ENCODE measurements around the gene RAB5A.
"Not testable (repeated sequence)": the region's sequence is repeated elsewhere in the genome, so short reads cannot be mapped to it uniquely, and the experiment has no call there.

The RAB5A gene

GRCh38 chr3:19946832-19947548 lies at the start of gene RAB5A:
TSS of gene RAB5A (plus strand) at chr3:19947097. CDS start at chr3:19950899, 3,802 bp downstream.
- DNase-seq (ENCODE audit: low spot score), result peak; percentile 97

DNA sequence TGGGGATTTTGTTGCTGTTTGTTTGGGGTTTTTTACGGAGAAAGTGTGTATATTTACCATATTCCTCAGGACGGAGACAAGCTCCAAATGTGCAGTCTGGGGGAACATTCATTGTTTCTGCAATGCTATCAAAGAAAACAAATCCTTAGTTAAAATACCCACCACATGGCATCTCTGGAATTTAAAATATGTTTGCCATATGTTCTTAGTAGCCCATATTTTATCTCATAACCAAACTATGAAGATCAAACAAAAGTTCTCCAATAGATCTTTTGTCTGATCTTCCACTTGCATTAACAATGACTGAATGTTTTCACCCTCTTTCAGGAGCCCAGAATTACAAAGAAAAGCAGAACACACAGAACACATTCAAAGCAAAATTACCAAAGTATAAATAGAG lies 48.2 kb upstream of the RAB5A start:
- peak; percentile 60 for DNase-seq (ENCODE audit: low spot score)

DNA sequence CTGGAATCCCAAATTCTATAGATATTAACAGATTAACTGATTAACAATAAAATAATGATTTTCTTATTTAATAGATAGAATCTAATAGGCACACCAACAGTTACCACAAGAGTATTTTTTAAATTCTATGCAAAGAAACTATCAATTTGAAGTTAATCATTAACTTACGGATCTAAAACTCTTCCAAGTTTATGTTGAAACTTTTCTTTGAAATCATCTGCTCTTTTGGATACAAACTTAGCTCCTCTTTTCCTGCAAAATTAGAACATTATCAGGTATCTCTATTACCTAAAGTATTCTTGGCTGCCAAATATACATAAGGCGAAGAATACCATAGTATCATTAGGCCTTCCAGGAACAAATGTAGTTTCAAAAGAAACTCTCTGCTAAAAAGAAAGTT lies 47.6 kb upstream of the RAB5A start:
- DNase-seq (ENCODE audit: low spot score), result no peak

DNA sequence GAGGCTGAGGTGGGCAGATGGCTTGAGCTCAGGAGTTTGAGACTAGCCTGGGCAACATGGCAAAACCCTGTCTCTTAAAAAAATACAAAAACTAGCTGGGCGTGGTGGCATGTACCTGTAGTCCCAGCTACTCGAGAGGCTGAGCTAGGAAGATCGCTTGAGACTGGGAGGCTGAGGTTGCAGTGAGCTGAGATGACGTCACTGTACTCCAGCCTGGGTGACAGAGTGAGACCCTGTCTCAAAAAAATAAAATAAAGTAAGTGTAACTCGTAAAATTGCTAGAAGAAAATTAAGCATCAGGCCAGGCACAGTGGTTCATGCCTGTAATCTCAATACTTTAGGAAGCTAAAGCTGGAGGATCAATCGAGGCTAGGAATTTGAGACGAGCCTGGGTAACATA lies 47.1 kb upstream of the RAB5A start:
- not testable (repeated sequence) for DNase-seq (ENCODE audit: low spot score)

- no peak for DNase-seq (ENCODE audit: low spot score)
These were observed 45.6 kb upstream of the RAB5A start for GRCh38 chr3:19901337-19901736.

- no peak for DNase-seq (ENCODE audit: low spot score)
These were observed 45.0 kb upstream of the RAB5A start for GRCh38 chr3:19901918-19902317.

DNA sequence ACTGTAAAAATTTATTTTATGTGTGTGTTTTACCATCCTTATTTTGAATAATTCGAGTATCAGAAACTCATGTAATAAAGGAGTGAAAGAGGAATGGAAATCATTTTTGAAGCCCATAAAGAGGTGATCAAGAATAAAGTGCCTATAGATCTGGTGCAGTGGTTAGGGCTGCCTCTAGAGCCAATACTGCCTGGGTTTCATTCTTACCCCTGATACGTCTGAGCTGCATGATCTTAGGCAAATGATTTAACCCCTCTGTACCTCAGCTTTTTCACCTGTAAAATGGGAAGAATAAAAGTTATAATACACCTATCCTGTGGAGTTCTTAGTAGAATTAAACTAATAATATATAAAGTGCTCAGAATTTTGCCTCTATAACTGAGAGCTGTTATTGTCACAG lies 43.2 kb upstream of the RAB5A start:
- DNase-seq (ENCODE audit: low spot score), result no peak

GRCh38 chr3:19907523-19907922 lies 39.4 kb upstream of the RAB5A start:
- DNase-seq (ENCODE audit: low spot score), result no peak

- DNase-seq (ENCODE audit: low spot score), result no peak
These were observed 35.4 kb upstream of the RAB5A start for GRCh38 chr3:19911452-19911851.

DNA sequence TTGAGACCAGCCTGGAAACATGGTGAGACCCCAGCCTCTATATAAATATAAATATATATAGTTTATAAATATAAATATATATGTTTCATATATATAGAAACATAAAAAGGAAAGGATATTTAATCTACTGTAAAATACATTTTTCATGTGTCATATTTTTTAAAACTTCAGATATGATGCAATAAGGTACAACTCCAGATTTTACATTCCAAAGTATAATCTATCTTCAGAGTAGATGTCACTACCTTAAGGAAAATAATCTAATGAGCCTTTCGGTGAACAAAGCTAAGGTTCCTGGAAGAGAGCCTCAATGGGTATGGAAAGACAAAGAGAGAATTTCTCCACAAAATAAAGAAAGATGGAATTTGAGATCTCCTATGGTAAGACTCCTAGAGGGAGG lies 29.7 kb upstream of the RAB5A start:
- no peak for DNase-seq (ENCODE audit: low spot score)

GRCh38 chr3:19920401-19921080 lies 26.4 kb upstream of the RAB5A start:
- no peak for DNase-seq (ENCODE audit: low spot score)

GRCh38 chr3:19931180-19931692 lies 15.7 kb upstream of the RAB5A start:
- DNase-seq (ENCODE audit: low spot score), result no peak

DNA sequence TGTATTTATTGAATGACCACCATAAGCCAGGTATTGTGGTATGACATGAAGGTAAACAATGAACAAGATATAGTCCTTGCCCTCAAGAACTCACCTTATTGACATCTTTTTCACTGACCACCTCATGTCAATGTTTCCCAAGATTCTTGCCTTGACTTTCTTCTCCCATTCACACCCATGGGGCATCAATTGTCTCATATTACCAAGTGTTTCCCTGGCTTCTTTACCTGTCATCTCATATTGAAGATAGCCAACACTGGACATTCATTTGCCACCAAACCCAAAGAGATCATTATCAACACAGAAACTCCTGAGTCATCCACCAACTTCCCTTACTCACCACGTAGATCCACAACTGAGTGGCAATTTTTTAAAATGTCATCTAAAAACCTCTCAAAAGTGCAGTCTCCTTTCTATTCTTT lies 15.1 kb upstream of the RAB5A start:
- peak; percentile 7 for DNase-seq (ENCODE audit: low spot score)

- no peak for DNase-seq (ENCODE audit: low spot score)
These were observed 14.5 kb upstream of the RAB5A start for GRCh38 chr3:19932422-19932821.

GRCh38 chr3:19934098-19934566 lies 12.8 kb upstream of the RAB5A start, which contains the start of gene EFHB:
TSS of gene EFHB (minus strand) at chr3:19934217. CDS start at chr3:19934018, 199 bp downstream.
- DNase-seq (ENCODE audit: low spot score), result peak; percentile 40

DNA sequence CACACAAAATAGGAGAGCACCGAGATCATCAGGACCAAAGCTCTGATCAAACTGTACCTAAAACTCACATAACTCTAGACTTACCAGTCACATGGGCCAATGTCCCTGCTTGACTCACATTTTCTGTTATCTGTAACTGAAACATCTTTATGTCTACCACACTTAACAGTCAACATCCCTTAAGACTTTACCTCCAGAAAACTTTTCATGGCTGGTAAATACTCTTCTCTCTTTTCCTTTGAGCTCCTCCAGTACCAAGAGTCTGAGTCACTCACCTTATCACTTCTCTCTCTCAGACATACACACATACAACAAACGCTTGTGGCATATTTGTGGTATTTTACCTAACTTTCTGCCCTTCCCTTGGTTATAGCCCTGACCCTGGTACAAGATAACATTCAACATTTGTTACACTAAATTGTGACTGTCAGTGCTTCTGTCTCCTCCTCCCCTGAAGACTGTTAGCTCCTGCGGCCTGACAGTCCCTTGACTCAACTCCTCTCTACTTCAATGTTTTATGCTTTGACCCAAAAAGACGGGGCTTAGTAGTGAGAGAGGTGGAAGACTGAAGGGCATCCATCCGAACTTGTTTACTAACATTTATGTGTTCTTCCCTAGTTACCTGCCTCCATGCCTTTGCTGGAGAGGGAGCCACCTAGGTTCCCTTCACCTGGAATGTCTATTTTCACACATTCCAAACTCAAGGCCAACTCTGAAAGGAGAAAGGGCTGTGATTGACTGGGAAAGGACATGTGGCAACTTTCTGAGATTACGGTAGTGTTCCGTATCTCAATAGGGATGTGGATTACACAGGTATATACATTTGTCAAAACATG lies 9.2 kb upstream of the RAB5A start:
- DNase-seq (ENCODE audit: low spot score), result peak; percentile 28

- no peak for DNase-seq (ENCODE audit: low spot score)
These were observed 8.6 kb upstream of the RAB5A start for GRCh38 chr3:19938295-19938627.

DNA sequence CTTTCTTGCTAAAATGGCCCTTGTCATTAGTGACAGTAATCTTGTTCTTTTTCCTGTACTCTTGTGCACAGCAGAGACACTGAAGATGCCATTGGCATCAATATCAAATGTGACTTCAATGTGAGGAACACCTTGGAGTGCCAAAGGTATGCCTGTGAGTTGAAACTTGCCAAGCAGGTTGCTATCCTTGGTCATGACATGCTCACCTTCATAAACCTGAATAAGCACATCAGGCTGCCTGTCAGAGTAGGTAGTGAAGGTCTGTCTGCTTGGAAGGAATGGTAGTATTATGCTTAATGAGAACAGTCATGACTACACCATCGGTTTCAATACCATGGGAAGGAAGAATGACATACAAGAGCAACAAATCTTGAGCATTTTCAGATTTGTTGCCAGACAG lies 6.3 kb upstream of the RAB5A start:
- DNase-seq (ENCODE audit: low spot score), result no peak

DNA sequence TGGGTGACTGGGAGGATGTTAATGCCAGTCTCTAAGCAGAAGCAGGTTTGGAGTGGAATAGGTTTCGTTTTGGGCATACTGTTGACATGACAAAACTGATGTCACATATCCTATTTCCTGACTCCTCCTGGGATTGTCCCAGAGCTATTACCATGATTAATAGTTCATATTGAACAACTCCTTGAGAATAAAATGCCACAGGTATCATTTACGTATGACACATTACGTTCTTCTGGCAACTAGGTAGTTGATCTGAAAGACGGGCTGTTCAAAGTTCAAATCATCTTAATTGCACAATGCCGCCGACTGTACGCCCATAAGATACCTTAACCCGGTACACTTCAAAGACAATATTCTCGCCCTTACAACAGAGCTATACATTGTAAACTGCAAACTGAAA lies 1.4 kb upstream of the RAB5A start:
- peak; percentile 58 for DNase-seq (ENCODE audit: low spot score)

GRCh38 chr3:19945969-19946831 lies 697 bp upstream of the RAB5A start:
- DNase-seq (ENCODE audit: low spot score), result peak; percentile 54

DNA sequence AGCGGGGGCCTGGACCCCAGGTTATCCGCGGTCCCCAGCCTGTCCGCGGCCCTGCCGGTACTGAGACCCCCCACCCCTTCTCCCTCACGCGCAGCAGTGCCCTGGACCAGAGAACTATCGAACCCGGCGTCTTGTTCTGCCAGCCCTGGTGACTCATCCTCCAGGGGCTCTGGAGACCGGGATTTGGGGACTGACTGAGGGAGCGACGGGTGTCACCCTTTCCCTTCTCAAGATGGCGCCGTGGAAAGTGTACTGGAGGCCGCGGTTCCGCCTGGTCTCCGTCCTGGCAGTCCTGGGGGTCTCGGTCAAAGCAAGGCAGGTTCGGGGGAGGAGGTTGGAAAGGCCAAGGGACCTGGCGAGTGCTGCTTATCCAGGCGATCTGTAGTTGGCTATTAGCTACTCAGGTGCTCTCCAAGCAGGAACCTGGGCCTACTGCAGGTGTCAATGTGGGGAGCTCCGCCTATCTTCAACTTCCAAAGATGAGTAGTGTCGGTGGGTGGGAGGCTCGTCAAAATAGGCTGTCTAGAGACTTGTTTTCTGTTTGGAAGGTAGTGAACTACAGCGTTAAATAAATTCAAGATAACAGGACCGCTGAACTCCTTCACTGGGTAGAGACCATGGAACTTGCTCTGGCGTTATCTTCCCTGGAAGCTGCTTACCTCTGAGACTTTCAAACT lies 790 bp downstream of the RAB5A start:
- peak; percentile 57 for DNase-seq (ENCODE audit: low spot score)
